Central memory CD8-positive, alpha-beta T cell (primary cell): Measurements from ENCODE around the gene SPATA6L.

Experiments used
- ATAC-seq: fragments of 150-1000 bp; cut with Tn5 transposase; replicated peaks from 2 replicates; pipeline ENCODE4 v1.10.0; 2022; ENCODE audit warnings: mild to moderate bottlenecking, moderate FRiP score, moderate number of reproducible peaks; ENCODE audit not compliant: poor library complexity, severe bottlenecking; ENCODE audit errors: extremely low read depth
- DNase-seq, 2 donors: peaks; one replicate each; pipeline ENCODE4 v3.0.0; 2021; ENCODE audit warnings: low spot score in 2 of 2
- H3K27ac Mint-ChIP-seq: one replicate; pipeline ENCODE4 v1.8.0; 2022; ENCODE audit warnings: low read depth, mild to moderate bottlenecking, moderate library complexity, mixed read lengths
- H3K27me3 Mint-ChIP-seq: one replicate; pipeline ENCODE4 v1.8.0; 2022; ENCODE audit warnings: mixed read lengths
- H3K36me3 Mint-ChIP-seq: one replicate; pipeline ENCODE4 v1.8.0; 2022; ENCODE audit warnings: mild to moderate bottlenecking, moderate library complexity, mixed read lengths; ENCODE audit not compliant: insufficient read depth
- H3K4me1 Mint-ChIP-seq: one replicate; pipeline ENCODE4 v1.8.0; 2022; ENCODE audit warnings: mixed read lengths
- H3K4me3 Mint-ChIP-seq: one replicate; pipeline ENCODE4 v1.8.0; 2022; ENCODE audit warnings: mild to moderate bottlenecking, moderate library complexity, mixed read lengths
- H3K9me3 Mint-ChIP-seq: one replicate; pipeline ENCODE4 v1.8.0; 2022; ENCODE audit warnings: mixed read lengths

SPATA6L gene

GRCh38 chr9:4548811-4549725, 117.2 kb downstream of the SPATA6L start:
- H3K9me3 Mint-ChIP-seq: no peaks in the 10 kb centered on the region
- no peaks in the 10 kb centered on the region for H3K27me3 Mint-ChIP-seq
- H3K36me3 Mint-ChIP-seq: no peaks in the 10 kb centered on the region
- peaks cover under 1% of the 10 kb centered on the region for H3K4me1 Mint-ChIP-seq
- H3K4me3 Mint-ChIP-seq: no peak overlapping the region
- DNase-seq: no peak
- ATAC-seq: no peak
- no peak overlapping the region for H3K27ac Mint-ChIP-seq
